Thymus (tissue), 11 donors: Measurements from ENCODE around the gene TEKT1. TPM values are rescaled to one million over a fixed set of nuclear protein-coding genes. Genes with fewer than 3 reads are reported as not detected.
"Not testable (repeated sequence)": the region's sequence is repeated elsewhere in the genome, so short reads cannot be mapped to it uniquely, and the experiment has no call there.

Experiments used
- DNase-seq, 9 donors: peaks; one replicate each; pipeline ENCODE4 v3.0.0-alpha.2; 2013; ENCODE audit warnings: low spot score in 9 of 9, low read depth in 6 of 9, missing footprints in 1 of 9
- H3K27ac ChIP-seq, 2 donors: one replicate each; pipeline ENCODE4 v1.5.1; 2013; ENCODE audit warnings: control low read depth in 1 of 2, low read depth in 1 of 2, low read length in 1 of 2, mild to moderate bottlenecking in 1 of 2, moderate library complexity in 1 of 2
- H3K27me3 ChIP-seq, 2 donors: one replicate each; pipeline ENCODE4 v1.5.1; 2013; ENCODE audit warnings: low read length in 1 of 2; ENCODE audit not compliant: control insufficient read depth in 2 of 2, insufficient read depth in 1 of 2
- H3K36me3 ChIP-seq, 2 donors: one replicate each; pipeline ENCODE4 v1.5.1; 2013; ENCODE audit warnings: low read length in 1 of 2, mild to moderate bottlenecking in 1 of 2, moderate library complexity in 1 of 2; ENCODE audit not compliant: control insufficient read depth in 2 of 2, insufficient read depth in 2 of 2
- H3K4me1 ChIP-seq, 2 donors: one replicate each; pipeline ENCODE4 v1.5.1; 2013; ENCODE audit warnings: low read length in 2 of 2; ENCODE audit not compliant: control insufficient read depth in 2 of 2, insufficient read depth in 2 of 2
- H3K4me3 ChIP-seq, 2 donors: one replicate each; pipeline ENCODE4 v1.5.1; 2013; ENCODE audit warnings: low read length in 2 of 2, control low read depth in 1 of 2, mild to moderate bottlenecking in 1 of 2
- H3K9me3 ChIP-seq, 2 donors: one replicate each; pipeline ENCODE4 v1.5.1; 2013; ENCODE audit warnings: low read length in 1 of 2, mild to moderate bottlenecking in 1 of 2; ENCODE audit not compliant: control insufficient read depth in 2 of 2, insufficient read depth in 1 of 2
- WGBS: extraction: QIAGEN DNeasy Blood & Tissue Kit; methylation state at CpG from one replicate; pipeline ENCODE4 v1.1.7; 2013; 5-methylcytosine and 5-hydroxymethylcytosine counted together
- polyA plus RNA-seq: library from polyadenylated mRNA; stranded (reverse); fragments of 200-250 nt; gene quantifications from one replicate; pipeline ENCODE4 v1.2.3, GENCODE V29; 2013
- total RNA-seq: library from RNA; stranded (reverse); fragments of 120-200 nt; gene quantifications from one replicate; pipeline ENCODE4 v1.2.4, GENCODE V29; 2013
- donor health status: healthy.

Gene TEKT1
- total and polyA plus RNA-seq, 2 donors = 0.05 to 0.25 TPM

GRCh38 chr17:6780886-6781285, 50.6 kb downstream of the TEKT1 start:
- Histone ChIP-seq H3K9me3 (peaks cover 1 to 5% of the 10 kb centered on the region in 2 donors), H3K27me3 (peaks cover 10 to 18% of the 10 kb centered on the region in 2 donors), H3K4me1 (no peaks in the 10 kb centered on the region), H3K27ac (no peak overlapping the region), H3K4me3 (no peak overlapping the region), H3K36me3 (no peaks in the 10 kb centered on the region)
- WGBS = 35% methylated on average over 3 of the region's 3 CpGs
- DNase-seq = no peak

GRCh38 chr17:6780001-6780400, 51.5 kb downstream of the TEKT1 start:
- no peaks in the 10 kb centered on the region for H3K36me3 ChIP-seq
- peaks cover 15 to 27% of the 10 kb centered on the region in 2 donors for H3K27me3 ChIP-seq
- H3K9me3 ChIP-seq = peaks cover 1 to 11% of the 10 kb centered on the region in 2 donors
- H3K27ac ChIP-seq = no peak overlapping the region
- WGBS = 92% methylated on average over 8 of the region's 8 CpGs
- no peak for DNase-seq
- H3K4me1 ChIP-seq = no peaks in the 10 kb centered on the region
- H3K4me3 ChIP-seq = no peak overlapping the region

GRCh38 chr17:6779411-6779810, 52.1 kb downstream of the TEKT1 start:
- Histone ChIP-seq H3K27ac (no peak overlapping the region), H3K36me3 (no peaks in the 10 kb centered on the region), H3K27me3 (peaks cover 15 to 32% of the 10 kb centered on the region in 2 donors), H3K4me1 (no peaks in the 10 kb centered on the region), H3K4me3 (no peak overlapping the region), H3K9me3 (peaks cover 3 to 16% of the 10 kb centered on the region in 2 donors)
- no peak for DNase-seq
- 97% methylated on average over 2 of the region's 2 CpGs for WGBS

- no peak within 1 kb of the TSS for H3K27ac ChIP-seq
- H3K4me1 ChIP-seq = no peaks in the 10 kb centered on the region
- 7% methylated on average over 49 of the region's 49 CpGs for WGBS
- no peak within 1 kb of the TSS for H3K4me3 ChIP-seq
- peaks cover 15 to 32% of the 10 kb centered on the region in 2 donors for H3K27me3 ChIP-seq
- H3K9me3 ChIP-seq = peaks cover 5 to 16% of the 10 kb centered on the region in 2 donors
- no peak for DNase-seq
- peaks cover 10 to 24% of the 10 kb centered on the region in 2 donors for H3K36me3 ChIP-seq
These were observed 55.6 kb downstream of the TEKT1 start, which contains the start of gene FBXO39 for GRCh38 chr17:6775871-6776405. Gene FBXO39 (plus strand): TSS chr17:6776215. CDS start chr17:6779869, 3,654 bp downstream.

GRCh38 chr17:6774906-6775305, 56.6 kb downstream of the TEKT1 start:
- Histone ChIP-seq H3K9me3 (peaks cover 7 to 16% of the 10 kb centered on the region in 2 donors), H3K36me3 (peaks cover 16 to 34% of the 10 kb centered on the region in 2 donors), H3K27me3 (peaks cover 15 to 32% of the 10 kb centered on the region in 2 donors)
- 98% methylated on average over 8 of the region's 8 CpGs for WGBS
- not testable (repeated sequence) for H3K27ac ChIP-seq, DNase-seq, H3K4me3 ChIP-seq, H3K4me1 ChIP-seq

- Histone ChIP-seq H3K36me3 (peaks cover 25 to 53% of the 10 kb centered on the region in 2 donors), H3K27me3 (peaks cover 15 to 24% of the 10 kb centered on the region in 2 donors), H3K4me3 (no peak overlapping the region), H3K27ac (no peak overlapping the region), H3K9me3 (peaks cover 10 to 21% of the 10 kb centered on the region in 2 donors), H3K4me1 (no peaks in the 10 kb centered on the region)
- DNase-seq = no peak
- 98% methylated on average over 1 of the region's 1 CpG for WGBS
These were observed 59.5 kb downstream of the TEKT1 start for GRCh38 chr17:6772016-6772415.

- Histone ChIP-seq H3K27me3 (no peaks in the 10 kb centered on the region), H3K4me1 (no peaks in the 10 kb centered on the region), H3K4me3 (no peak overlapping the region), H3K9me3 (peaks cover 5 to 8% of the 10 kb centered on the region in 2 donors), H3K27ac (no peak overlapping the region), H3K36me3 (peaks cover 32 to 74% of the 10 kb centered on the region in 2 donors)
- WGBS = 97% methylated on average over 2 of the region's 2 CpGs
- no peak for DNase-seq
These were observed 63.1 kb downstream of the TEKT1 start for GRCh38 chr17:6768447-6768846.

GRCh38 chr17:6761779-6762178, 69.8 kb downstream of the TEKT1 start:
- Histone ChIP-seq H3K4me1 (peaks cover 2 to 13% of the 10 kb centered on the region in 2 donors), H3K27ac (no peak overlapping the region), H3K4me3 (no peak overlapping the region), H3K9me3 (no peaks in the 10 kb centered on the region), H3K36me3 (peaks cover 15 to 57% of the 10 kb centered on the region in 2 donors), H3K27me3 (no peaks in the 10 kb centered on the region)
- 97% methylated on average over 8 of the region's 8 CpGs for WGBS
- DNase-seq = no peak

GRCh38 chr17:6757747-6758146, 73.8 kb downstream of the TEKT1 start:
- Histone ChIP-seq H3K27me3 (no peaks in the 10 kb centered on the region), H3K9me3 (no peaks in the 10 kb centered on the region), H3K36me3 (peaks cover 9 to 31% of the 10 kb centered on the region in 2 donors), H3K4me3 (no peak overlapping the region), H3K27ac (no peak overlapping the region), H3K4me1 (peaks cover 15 to 31% of the 10 kb centered on the region in 2 donors)
- DNase-seq = no peak
- WGBS = 98% methylated on average over 2 of the region's 2 CpGs
